Measurements from ENCODE around the gene FAHD1.
"Not testable (repeated sequence)": the region's sequence is repeated elsewhere in the genome, so short reads cannot be mapped to it uniquely, and the experiment has no call there.

Gene FAHD1

DNA sequence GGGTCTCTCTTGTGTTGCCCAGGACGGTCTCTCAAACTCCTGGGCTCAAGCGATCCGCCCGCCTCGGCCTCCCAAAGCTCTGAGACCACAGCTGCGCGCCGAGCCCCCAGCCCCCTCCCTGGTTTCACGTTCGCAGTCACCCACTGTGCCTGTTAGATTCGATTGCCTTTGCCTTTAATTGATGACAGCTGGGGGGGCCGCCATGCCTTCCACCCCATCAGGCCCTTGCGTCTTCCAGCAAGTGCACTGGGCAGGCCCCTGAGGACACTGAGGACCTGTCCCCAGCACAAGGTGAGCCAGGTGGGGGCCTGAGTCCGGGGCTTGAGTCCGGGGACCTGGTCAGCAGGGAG is 36.8 kb upstream of the FAHD1 start:
- no peak for DNase-seq

DNA sequence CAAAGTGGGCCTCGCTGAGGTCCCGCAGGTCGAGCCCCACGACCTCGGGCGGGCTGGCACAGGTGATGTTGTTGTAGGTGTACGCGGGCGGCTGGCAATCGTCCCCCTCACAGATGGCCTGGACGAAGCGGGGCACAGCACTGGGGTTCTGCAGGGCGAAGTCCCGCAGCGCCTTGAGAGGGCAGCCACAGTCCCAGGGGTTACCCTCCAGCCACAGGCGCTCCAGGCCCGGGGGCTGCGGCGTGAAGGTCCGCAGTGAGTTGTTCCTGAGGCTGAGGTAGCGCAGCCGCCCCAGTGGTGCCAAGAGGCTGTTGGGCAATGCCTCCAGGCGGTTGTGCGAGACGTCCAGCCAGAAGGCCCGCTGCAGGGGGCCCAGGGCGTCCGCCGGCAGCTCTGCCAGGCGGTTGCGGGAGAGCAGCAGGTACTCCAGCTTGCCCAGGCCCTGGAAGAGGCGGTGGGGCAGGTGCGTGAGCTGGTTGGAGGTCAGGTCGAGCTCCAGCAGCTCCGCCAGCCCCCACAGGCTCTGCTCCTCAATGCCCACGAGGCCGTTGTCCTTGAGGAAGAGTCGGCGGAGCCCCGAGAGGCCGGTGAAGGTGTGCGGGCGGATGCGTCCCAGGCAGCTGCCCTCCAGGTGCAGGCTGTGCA is 36.3 kb upstream of the FAHD1 start:
- DNase-seq, result no peak

- no peak for DNase-seq
These were observed 35.6 kb upstream of the FAHD1 start for GRCh38 chr16:1791256-1791942.

DNA sequence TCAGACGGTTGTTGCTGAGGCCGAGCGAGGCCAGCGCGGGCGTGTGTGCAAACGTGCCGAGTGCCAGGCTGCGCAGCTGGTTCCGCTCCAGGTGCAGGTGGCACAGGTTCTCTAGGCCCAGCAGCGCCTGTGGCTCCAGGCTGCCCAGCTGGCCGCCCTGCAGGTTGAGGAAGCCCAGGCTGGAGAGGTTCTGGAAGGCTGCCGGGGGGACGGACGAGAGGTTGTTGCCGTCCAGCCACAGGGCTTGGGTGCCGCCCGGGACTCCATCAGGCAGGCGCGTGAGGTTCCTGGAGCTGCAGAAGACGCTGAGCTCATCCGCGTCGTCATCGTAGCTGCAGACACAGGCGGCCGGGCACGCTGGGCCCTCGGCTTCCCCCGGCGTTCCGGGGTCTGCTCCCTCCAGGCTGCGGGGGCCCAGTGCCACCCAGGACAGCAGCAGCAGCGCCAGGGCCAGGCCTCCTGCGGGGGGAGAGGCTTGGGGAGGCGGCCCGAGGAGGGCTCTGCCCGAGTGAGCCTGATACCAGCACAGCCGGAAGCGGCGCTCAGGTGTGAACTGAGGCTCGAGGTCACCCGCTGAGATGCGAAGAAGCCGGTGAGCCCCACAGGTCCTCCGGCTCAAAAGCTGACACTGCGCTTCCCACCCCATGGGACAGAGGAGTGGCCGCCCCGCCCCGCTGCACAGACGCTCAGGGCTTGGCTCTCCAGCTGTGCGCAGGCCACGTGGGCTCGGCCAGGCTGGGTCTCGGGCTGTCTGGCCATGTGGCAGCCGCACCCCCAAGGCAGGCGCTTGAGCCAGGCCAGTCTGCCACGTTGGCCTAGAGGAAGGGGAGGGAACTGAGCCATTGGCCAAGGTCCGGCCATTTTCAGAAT is 34.8 kb upstream of the FAHD1 start:
- DNase-seq, result no peak

DNA sequence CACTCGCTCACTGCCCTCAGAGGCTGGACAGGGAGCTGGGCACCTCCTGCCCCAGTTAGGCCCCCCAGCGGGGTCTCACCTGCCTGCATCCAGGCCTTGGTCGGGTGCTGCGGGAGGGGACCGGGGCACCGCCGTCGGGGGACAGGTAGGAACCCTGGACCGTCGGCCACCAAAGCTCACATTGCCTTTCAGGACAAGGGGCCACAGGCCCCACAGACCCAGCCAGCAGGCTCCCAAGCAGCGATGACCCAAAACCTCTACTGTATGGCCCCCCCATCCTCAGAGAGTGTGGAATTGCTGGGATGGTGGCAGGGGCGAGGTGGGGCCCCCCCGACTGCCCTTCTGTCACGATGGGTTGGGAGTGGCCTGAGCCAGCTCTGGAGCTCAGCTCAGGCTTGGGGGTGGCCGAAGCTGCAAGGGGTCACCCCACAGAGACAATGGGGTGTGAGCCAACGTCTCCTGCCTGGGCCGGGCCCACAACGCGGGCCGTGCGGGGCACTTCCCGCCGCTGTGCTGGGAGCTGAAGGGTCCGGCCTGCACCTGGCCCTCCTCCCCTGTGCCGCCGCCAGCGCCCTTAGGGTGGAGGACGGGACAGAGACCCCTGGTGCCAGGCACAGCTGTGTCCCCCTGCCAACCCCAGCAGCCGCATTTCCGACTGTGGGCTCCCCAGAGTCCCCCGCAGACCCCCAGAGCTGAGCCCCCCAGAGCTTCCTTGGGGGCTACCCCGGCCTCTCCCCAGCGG is 34.0 kb upstream of the FAHD1 start:
- no peak for DNase-seq

DNA sequence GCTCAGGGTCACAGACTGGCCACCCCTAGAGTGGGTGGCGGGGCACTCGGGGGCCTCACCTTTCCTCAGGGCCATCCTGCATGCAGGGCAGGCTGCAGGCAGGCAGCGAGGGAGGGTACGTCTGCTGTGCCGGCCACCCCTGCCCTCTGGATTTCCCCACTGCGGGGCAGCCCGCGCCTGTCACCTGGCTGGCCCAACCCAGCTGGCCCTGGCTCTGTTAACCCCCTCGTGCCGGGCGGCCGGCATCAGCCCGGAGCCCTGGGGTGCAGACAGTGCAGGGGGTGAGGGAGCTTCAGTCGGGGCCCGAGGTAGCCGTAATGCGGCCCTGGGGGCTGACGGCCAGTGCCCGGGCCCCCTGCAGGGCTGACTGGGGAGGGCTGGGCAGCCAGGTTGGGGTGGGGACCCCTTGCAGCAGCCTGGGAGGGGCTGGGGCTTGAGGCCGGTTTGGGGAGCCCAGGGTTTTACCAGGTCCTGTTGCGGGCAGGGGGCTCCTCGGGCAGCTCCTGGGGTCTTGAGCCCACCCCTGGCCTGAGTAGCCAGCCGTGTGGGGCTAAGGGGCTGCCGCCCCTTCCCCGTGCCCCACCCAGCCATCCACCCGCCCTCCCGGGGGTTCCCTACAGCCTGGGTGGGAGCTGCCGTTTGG is 33.3 kb upstream of the FAHD1 start, which contains the start of gene IGFALS:
IGFALS (minus strand) TSS at position 128 of the 643 bp plus-strand sequence; CDS start at position 75, 53 bp downstream.
- DNase-seq, result no peak

DNA sequence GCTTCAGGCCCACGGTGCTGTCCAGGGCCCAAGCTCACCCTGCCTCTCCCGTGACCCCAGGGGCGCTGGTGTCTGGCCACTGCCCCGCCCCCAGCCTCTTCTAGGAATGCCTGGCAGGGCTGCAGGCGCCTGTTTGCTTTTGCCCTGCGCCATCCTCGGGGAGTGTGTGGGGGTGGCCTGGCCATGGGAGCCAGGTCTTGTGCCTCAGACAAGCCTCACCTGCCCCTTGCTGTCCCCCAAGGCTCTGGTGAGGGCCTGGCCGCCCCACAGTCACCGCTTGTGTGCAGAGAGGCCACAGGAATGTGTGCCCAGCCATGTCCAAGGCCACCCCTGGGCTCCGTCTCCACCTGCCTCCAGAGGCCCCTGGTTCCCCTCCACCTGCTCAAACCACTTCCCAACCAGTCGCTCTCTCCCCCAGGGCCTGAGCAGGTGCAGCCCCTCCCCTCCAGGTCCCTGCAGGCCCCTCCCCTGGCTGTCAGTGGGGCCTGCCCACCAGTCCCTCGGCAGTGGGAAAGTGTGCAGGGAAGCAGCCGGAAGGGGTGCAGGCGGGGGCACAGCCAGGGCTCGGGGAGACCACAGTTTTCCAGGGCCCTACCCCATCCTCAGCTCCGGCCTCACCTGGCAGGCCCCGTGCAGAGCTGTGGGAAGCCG is 32.7 kb upstream of the FAHD1 start:
- DNase-seq, result no peak

DNA sequence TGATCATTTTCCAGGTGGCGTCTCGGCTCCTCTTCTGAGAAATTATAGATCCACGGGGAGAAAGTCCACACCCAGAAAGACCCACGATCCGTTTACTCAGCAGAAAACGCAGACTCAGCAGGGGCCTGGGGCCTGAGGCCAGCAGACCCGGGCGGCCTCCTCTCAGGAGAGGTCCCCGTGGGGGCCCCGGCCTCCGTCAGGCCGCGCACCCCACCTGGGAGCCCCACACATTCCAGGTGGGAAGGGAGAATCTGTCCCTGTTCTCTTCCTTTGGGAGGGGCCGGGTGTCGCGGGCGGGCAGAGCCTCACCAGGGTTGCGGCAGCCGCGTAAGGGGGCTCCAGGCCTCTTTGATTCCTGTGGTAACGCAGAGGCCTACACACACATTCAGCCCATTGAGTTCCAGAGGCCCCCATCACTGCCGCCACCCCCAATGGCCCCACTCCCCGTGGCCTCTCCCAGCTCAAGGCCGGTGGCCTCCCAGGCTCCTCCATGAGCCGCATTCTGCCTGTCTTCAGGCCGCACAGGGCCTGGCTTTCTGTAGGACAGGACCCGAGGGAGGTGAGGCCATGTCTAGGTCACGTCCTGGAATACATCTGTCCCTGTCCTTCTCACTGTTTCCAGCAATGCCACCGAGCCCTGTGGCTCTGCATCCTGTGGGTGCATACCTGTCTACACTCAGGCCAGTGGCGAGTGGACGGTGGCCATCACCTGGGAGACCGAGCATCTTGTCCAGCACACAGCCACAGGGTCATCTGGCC is 31.9 kb upstream of the FAHD1 start:
- no peak for DNase-seq

DNA sequence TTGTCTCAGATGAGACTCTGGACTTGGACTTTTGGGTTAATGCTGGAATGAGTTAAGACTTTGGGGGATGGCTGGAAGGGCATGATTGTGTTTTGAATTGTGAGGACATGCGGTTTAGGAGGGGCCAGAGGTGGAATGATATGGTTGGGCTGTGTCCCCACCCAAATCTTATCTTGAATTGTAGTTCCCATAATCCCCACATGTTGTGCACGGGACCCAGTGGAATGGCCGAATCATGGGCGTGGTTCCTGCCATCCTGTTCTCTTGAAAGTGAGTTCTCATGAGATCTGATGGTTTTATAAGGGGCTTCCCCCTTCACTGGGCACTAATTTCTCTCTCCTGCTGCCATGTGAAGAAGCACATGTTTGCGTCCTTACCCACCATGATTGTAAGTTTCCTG is 27.7 kb upstream of the FAHD1 start:
- not testable (repeated sequence) for DNase-seq

DNA sequence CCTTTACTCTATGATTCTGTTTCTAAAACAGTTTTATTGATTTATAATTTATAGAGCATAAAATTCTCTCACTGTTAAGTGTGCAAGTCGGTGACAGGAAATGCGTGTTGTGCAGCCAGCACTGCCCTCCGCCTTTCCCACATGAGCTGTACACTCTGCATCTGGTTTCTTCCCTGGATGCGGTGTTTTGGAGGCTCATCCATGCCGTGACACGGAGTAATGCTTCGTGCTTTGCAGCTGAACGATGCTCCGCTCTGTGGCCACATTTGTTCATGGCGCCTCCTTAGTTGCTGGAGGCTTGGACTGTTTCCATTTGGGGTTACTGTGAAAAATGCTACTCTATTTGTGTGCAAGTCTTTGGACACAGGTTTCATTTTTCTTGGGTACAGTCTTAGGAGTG is 26.3 kb upstream of the FAHD1 start:
- no peak for DNase-seq

- DNase-seq, result no peak
These were observed 19.4 kb upstream of the FAHD1 start for GRCh38 chr16:1807626-1808025.

DNA sequence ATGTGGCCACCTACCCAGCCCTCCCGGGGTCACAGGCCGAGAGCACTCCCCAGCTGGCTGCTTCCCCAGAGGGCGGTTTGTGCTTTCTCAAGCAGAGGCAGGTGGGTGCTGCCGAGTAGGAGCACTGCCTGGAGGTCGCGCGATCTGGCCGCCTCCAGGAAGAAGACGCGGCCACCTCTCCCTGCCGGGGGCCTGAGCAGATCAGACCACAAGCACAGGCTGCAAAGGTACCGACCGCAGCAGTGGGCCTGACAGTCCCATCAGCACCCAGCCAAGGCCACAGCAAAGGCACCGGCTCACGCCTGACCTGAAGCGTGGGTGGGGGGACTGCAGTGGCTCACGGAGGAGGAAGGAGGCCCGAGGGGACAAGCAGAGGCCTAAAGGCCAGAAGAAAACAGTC is 18.3 kb upstream of the FAHD1 start:
- no peak for DNase-seq

DNA sequence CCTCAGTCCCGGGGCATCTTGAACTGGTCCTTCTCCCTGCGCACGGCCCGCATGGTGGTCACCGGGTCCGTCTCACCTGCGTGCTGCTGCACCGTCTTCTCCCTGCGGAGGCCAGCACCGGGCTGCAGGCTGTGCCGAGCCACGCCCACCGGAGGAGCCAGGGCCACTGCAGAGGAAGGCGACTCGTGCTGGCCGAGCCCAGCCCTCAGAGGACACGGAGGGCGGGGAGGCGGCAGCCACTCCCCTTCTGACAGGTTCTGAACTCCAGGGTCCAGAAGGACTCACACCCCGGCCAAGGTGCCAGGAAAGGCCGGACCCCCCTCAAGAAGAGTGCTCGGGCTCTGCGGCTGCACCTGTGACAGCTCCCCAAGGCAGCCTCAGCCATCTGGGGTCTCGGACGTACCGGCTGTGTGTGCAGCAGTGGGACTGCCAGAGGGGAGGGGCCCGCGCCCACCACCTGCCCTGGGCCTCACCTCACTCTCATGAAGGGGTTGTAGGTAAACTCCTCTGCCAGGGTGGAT is 17.7 kb upstream of the FAHD1 start:
- no peak for DNase-seq

- DNase-seq, result no peak
These were observed 16.9 kb upstream of the FAHD1 start for GRCh38 chr16:1810106-1810505.

- no peak for DNase-seq
These were observed 16.5 kb upstream of the FAHD1 start for GRCh38 chr16:1810536-1810935.

DNA sequence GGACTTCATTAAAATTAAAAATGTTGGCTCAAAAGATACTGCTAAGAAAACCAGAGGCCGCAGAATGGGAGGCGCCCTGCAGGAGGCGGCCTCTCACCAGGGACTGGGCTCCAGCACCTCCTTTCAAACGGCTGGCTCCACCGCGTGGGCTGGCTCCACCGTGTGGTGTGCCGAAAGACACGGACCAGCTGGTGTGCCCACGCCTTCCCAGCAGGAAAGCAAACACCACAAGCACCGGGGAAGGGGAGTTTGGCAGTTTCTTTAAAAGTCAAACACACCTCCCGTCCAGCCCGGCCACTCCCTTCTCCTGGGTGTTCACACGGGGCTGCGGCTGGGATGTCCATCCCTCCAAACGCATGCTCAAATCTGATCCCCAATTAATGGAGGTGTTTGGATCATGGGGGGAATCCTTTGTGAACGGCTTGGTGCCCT is 14.3 kb upstream of the FAHD1 start:
- no peak for DNase-seq

DNA sequence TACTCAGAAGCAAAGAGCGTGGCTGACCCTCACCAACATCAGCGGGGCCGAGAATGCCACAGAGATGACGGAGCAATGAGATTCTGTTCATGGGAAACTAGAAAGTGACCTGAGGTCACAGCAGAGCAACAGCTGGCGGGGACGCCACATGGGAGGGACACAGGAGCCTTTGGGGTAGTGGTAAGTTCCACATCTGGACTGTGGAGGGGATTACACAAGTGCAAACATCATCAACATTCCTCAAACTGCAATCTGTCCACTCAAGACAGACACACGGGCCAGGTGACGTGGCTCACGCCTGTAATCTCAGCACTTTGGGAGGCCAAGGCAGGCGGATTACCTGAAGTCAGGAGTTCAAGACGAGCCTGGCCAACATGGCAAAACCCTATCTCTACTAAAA is 11.5 kb upstream of the FAHD1 start:
- no peak for DNase-seq

DNA sequence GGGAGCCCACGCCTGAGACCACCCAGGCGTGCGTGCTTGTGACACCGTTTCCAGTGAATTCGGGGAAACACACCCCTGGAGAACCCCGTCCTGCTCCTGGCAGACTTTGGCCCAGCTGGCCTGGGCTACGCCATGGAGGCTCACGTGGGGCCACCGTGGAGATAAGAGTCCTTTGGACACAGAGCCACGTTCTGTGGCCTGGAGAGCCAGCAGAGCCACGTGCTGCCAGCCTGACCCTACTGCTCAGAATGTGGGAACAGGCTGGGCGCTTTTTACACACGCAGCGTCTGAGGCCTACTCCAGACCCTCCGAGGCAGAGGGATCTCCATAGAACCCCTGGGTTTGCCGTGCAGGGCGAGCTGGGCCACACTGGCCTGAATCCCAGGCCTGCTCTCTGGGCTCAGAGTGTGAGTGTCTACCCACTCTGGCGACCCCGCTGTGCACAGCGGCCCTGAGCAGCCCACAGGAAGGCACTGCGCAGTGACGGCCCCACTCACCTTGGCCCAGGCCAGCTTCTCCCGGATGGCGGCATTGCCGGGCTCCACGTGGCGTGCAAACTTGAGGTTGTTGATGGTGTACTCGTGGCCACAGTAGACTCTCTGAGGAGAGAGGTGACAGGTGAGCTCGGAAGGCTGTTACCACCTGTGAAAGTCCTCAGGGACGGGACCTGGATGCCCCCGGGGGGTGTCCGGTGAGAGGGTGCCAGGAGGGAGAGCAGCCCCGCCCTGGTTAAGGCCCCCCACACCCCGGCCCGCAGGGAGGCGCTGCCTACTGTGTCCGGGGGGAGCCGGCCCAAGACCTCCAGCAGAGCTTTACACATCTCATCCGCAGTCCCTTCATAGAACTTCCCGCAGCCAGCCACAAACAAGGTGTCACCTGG is 10.4 kb upstream of the FAHD1 start:
- no peak for DNase-seq

DNA sequence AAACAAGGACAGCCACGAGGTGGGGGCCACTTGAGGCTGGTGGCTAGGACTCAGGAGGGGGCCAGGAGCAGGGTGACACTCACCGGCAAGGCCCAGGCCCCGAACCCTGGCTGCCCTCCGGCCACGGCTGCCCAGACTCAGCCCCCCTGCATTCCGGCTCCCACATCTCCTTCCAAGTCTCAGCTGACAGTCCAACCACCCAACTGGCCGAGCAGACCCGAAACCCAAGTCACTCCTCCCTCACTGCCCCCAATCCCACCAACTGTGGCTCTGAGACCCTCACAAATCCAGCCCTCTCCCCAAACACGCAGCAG is 9.8 kb upstream of the FAHD1 start:
- DNase-seq, result no peak

- no peak for DNase-seq
These were observed 9.3 kb upstream of the FAHD1 start for GRCh38 chr16:1817716-1818115.
